Iris pigment epithelial cell (primary cell): Measurements from ENCODE around the gene PAK5.

Experiments
- DNase-seq: peaks from one replicate; pipeline ENCODE4 v3.0.0-alpha.2; 2011; ENCODE audit warnings: low read depth

PAK5 gene

DNA sequence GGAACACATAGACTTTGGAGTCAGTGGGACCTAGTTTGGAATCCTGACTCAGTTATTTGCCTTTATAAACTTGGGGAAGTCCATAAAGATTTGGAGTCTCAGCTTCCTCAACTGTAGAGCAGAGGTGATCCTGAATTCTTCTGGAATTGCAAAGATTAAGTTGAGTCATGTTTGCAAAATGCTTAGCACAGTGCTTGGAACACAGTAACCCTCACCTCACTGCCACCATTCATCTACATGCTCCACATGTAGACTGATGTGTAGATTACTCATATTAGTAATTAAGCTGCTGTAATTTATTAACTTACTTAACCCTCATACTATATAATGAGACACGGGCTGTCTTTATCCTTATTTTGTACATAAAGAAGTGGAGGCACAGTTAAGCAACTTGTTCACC, 263.0 kb downstream of the PAK5 start:
- no peak for DNase-seq

DNA sequence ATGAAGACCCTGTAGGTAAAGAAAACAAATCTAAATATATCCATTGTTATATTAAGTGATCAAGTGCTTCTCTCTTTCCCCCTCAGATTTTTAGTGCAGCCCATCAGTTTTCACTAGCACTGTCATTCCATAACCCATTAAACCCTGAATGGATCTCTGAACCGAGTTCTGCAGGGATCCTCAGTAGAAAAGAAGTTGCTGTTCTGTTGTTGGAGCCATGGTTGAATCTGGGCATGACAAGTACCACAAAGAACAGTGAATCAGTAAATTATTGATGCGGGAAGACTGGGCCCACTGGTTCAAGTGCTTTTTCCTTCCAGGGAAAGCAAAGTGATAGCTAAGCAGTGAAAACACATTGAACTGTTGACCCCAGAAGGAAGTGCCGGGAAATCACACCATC, 264.1 kb downstream of the PAK5 start:
- no peak for DNase-seq

DNA sequence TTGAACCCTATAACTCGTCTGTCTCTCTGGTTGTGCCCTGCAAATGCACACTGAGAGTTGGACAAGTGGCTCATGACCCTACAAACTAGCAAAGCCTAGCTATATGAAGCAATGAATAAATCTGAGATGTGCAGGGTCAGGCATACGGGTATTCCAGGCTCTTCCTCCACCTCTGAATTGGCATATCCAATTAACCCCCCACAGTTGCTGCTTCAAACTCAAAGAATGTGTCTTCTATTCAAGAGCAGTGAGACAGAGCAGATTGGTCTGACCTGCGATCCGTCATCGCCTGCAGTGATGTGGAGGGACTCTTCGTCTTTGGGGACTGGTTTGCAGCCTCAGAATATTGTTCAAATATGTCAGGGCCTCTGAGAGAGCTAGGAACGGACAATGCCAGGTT, 264.7 kb downstream of the PAK5 start:
- no peak for DNase-seq

DNA sequence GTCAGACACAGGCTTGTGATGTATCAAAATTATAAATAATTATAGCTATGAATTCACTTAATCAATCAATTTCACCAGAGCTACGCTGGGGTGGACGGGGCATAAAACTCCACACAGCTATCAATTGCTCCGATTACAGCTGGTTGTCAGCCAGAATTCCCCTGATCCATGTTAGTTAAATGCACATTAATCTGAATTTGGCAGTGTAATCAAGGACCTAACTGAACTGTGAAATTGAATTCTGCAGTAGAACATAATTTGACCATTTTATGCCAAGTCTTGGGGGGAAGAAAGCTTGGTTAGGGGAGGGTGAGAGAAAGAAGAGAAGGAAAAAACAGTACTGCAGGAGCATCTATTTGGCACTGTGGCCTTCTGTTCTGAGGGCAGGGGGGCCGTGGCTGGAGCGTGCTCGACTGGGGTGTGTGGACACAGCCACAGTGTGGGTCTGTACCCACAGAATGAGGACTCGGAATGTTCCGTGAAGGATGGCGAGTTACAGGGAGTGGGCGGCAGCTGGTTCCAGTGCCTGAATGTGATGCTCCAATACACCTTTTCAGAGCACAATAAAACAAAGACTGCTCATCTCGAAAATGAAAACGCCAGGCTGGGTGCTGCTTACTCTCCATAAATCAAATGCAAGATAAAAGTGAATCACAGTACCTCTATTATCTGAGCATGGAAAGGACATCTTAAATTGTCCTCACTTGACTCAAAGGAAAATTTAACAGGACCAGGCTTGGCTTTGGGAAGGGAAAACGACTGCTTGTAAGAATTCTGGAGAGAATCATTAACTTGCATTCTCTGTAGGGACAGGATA, 265.3 kb downstream of the PAK5 start:
- no peak for DNase-seq

DNA sequence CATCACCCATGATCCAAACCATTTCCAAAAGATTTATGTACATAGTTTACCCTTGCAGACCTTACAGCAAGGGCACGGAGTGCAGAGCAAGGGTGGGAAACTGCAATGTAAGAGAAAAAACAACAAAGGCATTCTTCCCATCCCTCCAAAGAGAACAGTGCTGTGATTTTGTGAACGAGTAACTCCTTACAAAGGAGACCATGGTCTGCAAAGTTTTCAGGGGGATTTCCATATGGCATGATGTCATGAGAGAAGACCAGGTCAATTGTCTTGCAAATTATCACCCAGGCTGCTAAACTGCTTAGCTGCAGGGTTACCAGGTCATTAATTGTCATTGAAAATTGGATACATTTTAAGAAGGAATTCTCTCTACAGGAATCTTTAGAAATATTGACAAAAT, 266.2 kb downstream of the PAK5 start:
- no peak for DNase-seq

DNA sequence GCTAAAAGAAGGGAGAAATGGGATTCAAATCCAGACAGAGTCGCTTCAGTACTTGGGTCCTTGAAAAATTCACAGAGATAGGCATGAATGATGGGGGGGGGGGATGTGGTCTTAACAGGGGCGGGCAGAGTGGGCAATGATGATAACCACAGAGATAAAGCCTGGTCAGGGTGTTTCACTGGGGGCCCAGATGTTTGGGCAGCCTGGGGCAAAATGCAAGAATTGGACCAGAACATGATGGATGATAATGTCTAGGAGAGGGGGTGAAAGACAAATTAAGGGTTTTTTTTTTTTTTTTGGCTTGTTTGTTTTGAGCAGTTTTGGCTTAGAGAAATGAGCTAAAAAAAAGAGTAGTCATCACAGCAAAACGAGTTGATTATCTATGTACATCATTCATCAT, 267.1 kb downstream of the PAK5 start:
- no peak for DNase-seq

DNA sequence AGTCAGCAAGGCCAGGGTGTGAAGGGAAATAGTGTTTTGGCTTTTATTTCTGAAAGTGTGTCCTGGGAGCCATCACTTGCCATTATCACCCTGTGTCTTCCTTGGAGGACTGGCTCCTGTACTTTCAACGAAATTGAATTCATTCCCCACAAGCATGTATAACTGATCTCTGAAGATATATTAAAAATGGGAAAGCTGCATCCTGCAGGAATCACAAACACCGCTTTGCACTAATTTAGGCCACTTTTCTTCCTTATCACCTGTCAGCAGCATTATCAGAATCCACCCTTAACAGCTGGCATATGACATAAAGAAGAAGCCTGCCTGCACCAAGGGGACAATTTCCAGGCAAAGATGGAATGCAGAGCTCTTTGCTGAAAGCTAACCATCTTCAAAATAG, 268.3 kb downstream of the PAK5 start:
- no peak for DNase-seq

DNA sequence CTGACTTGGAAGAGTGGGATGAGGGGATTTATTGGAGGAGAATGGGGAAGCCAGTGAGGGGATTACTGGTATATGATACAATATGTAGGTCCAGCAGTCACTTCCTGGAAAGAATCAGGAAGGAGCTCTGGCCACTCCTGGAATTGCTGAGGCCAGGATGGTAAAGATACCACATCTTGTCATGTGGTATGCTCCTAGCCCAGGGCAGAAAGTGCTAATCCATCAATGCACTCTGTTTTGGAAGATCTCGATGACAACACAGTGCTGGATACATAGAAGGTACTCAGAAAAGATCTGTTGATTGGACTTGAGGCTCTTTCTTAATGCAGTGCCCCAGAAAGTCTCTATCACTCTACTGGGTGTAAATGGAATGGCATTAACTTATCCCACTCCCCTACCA, 271.9 kb downstream of the PAK5 start:
- DNase-seq, result no peak

DNA sequence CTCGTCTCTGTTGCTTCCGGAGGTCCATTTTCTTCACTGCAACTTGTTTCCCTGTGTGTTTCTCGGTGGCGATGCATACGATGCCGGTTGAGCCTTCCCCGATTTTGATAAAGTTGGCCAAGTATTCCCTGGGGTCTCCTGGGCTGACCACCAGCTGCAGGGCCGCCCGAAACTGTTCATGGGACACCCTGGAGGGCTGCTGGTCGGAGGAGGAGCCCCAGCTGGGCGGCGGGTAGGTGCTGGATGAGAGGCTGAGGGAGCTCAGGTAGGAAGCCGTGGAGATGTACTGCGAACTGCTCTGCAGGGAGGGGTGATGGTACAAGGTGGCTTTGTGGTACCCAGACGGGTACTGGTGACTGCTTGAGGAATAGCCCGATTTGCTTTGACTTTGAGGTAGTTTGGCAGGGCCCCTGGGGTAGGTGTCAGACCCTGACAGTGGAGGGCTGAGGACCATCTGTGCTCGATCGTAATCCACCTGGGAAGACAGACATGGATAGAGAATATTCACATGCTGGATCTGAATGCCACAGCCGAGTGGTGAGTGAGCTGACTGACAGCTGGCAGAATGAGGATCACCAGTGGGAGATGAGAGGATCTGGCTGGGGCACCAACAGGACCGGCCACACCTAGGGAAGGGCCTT, 272.8 kb downstream of the PAK5 start:
- DNase-seq, result no peak

DNA sequence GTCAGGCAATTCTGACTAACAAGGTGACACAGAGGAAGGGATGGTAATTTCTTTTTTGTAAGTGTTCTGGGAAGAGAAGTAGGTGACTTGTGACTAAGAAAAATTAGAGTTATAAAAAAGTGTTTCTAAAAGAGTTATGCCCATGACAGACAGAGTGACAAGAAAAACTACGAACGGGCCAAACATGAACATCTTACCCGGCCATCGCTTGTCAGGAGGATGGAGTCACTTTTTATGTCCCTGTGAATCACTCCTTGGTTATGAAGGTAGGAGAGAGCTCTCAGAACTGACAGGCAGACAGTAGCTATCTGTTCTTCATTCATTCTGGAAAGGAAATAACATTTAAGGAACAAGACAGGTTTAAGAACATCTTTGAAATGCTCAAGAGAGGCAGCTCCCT, 281.5 kb downstream of the PAK5 start:
- DNase-seq, result no peak

DNA sequence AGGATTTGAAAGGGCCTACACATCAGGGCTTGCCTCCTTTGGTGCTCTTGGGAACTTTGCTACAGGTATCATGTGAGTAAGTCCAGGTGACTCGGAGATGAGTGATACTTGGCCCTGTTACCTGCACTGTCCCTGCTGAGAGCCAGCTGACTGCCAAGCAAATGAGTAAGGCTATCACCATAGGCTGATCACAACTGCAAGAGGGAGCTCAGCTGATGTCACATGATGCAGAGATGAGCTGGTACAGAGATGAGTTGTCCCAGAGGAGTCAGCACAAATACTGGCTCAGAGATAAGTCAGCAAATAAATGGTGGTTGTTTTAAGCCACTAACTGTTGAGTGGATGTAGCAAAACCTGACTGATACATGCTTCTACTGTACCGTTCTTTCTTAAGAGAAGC, 283.1 kb downstream of the PAK5 start:
- DNase-seq, result peak; percentile 1

DNA sequence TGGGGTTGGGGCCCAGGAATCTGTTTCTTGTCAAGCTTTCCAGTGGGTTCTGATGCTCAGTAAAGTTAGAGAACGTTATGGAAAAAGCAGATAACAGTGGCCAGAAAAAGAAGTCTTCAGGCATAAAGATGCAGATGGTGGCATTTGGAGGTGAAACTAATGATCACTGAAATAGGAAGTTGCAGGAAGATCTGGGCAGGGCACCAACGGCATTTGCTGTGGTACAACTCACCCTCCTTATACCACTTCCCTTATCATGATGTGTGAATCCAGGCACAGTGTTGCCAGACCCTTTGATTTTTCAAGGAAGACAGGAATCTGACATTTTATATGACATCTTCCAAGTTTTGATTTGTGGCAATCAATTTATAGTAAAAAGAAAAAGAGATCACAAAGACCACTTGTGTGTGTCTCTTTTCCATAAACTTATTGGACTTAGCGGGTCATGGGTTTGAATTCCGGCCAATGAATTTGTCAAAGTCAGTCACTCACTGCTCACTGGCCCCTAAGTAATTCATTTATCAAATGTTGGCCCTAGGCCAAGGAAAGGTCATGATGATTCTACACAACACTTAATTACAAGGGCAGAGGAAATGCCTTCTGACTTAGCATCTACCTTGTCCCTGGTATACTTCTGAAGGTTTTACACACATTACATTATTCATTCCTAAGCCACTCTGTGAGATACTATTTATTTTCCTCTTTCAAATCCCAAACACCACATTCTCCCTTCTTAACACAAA, 286.9 kb downstream of the PAK5 start:
- DNase-seq, result no peak

DNA sequence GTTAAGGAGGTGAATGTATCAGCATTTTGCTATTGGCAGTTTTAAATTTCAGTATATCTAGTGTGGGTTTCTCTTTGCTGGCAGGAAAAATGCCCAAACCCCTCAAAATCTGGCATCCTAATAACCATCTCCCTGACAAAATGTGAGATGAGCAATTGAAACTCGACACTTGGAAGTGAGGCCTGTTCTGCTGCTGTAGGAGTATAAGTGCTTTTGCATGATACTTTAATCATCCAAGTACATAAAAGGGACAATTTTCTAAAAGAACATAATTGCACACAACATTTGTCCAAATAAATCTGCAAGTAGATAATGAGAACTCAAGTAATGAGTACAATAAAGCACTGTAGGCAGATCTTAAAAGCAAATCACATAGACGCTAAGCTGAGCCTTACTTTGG, 288.0 kb downstream of the PAK5 start:
- no peak for DNase-seq

DNA sequence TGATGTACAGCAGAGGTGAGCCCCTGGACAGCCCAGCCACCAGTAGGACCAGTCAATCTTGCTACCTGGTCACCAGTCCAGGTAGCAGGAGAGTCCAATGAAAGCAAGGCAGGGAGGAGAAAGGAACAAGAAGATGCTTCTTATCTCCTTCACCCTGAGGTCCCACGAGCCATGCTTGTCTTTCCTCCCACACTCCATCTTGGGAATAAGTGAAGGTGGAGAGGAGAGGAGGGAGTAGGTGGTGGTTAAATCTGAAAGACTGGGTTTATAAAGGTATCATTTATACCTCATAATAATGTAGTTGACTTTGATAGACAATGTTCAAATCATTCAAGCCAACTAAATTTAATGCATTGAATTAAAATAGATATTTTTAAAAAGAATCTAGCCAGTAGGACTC, 288.6 kb downstream of the PAK5 start:
- DNase-seq, result no peak

DNA sequence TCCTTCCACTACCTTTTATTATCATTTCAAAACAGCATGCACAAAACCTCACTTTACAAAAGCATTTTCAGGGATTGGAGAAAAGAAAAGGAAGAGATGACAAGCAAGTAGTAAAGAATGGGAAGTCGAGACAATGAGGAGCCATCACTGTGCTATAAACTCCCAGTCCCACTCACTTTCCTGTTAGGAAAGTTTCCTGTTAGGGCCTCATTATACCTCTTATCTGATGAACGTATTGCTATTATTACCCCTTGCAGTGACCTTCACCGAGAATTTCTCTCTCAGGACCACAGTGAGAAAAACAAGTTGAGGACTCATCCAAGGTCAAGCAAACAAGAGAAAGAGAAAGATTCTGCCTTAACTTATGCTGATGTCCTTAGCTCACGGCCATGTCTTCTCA, 295.7 kb downstream of the PAK5 start:
- DNase-seq, result no peak

DNA sequence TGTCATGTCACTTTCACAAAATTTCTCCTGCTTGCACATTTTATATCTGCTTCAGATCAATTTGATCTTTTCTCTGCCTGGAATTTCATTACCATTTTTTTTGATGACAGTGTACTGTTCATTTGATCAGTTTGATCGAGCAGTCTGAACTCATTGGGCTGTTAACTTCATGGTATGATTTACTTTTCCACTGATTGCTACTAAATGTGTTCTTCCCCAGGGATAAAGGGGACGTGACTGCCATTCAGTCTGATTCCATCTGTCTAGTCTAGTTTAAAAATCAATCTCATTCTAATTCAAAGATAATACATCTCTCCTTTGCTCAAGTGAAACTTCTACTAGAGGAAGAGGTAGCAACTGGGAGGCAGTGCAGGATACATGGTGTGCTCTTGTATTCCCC, 303.4 kb downstream of the PAK5 start:
- no peak for DNase-seq

DNA sequence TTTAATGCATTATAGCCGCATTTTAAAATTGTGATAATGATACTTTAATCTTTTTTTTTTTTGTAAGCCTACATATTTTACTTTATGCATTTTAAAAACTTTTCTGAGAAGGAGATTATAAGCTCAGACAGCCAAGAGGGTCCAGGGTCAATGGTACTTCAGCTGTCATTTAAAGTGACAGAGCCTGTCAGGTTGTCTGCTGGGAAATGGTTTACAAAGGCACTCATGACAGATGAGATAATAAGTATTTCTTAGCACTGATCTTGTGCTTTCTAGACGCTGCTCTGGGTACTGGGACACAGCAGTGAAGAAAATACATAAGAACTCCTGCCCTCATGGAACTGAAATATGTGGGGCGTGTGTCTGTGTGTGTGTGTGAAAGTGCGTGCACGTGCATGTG, 304.9 kb downstream of the PAK5 start:
- DNase-seq, result no peak

DNA sequence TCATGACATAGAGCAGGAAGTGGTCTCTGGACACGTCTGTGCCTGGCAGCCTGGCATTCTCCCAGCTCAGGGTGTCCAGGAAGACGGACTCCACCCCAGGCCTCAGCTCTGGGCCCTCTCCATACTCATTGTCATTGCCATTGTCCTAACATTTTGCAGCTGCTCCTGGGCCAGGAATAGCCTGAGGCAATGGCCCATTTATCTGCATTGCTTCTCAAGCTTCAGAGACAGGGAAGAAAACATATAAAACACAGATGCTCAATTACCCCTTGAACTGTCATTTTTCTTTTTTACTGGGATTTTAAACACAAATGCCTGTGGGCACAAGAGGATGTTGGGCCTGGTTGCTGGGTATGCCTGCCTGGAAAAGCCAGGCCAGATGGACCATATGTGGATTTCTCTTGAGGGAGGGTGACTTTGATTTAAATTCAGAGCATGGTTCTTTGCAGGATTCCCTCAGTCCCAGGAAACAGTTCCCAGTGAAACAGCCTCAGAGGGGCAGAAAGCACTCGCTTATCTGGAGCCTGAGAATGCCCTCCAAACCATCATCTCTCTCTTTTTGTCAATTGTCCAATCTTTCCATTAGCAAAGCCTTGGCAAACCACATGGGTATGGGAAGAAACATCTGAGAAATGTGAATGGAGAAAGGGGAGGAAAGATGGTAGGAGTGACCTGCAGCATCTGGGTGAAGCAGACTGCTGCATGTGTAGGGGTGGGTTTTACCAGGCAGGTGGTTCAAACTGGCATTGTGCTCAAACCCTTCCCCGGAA, 306.6 kb downstream of the PAK5 start:
- DNase-seq, result no peak

DNA sequence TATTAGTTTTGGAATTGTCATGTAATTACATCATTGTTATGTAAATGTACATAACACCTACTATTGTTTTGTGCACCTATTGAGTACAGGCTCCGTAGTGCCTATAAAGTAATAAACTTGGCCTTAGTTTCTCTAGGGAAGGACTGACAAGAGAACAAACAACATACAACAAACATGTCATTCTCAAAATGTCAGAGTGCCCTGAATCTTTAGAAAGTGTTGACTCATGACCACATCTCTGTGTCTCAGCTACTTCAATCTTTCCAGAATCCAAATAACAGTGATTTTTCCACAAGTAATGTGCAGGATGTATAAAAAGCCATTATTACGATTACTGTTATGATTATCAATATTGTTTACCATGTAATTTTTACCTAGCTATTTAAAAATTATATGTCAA, 307.3 kb downstream of the PAK5 start:
- DNase-seq, result no peak

DNA sequence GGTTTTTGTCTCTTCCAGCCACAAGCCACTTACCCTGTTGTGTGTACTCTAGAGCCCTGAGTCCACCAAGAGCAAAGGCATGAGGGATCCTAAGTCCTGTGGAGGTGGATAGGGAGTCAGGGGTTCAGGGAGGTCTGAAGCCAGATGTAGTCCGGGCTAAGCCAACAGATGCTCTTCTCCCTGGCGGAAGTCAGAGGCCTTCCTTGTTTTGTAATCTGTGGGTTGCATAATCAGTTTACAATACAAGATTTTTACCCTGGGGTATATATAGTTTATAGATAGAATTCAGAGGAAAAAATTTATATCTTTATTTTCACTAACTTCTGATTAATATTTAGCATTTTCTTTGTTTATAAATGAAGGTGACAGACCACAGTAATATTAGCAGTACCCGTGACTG, 315.2 kb downstream of the PAK5 start:
- DNase-seq, result no peak

DNA sequence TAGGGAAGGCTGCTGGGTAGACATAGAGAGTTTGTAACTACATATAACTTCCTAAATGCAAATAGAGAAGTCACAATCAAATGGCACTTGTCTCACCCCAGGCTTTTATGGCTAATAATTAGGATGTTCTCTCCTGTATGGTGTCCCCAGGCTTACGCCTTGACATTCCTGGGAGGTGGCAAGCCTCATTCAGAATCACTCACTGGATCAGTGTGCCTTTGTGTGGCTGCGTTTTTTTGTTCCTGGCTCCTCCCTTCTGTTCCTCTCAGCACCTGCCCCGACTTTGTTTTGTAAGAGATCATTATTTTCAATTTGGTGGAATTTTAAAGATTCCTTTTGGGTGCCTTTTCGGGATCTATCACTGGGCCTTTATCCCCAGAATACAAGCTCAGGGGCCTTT, 318.8 kb downstream of the PAK5 start:
- DNase-seq, result no peak

DNA sequence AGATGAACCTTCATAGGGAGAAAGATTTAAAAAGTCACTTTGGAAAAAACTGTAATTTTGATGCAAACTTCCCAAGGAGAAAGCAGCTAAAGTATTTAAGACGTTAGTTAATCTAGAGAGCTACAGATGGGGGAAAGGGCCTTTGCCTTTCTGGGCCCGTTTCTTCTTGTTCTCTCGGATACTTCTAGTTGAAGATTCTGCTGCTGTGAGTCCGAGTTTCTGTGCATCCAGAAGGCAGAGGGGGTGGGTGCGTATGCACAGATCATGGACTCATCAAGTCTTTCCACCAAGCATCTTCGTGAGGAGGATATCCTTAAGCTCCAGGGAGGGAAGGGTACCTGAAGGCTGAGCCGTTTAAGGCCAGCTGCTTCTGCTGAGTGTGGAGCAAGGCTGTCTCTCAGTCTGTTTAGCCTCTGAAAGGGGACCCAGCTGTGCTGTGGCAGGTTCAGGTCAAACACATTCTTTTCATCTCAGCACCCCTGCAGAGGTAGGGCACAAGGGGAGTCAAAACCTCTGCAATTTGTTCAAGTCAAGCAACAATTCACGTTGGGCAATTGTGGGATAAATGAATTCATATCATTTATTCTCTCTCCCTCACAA, 320.2 kb downstream of the PAK5 start:
- no peak for DNase-seq
